NCI-H748 (cell line): Measurements from ENCODE around the gene PCNT.
"Not testable (repeated sequence)": the region's sequence is repeated elsewhere in the genome, so short reads cannot be mapped to it uniquely, and the experiment has no call there.

Experiments
- DNase-seq: peaks from one replicate; lab custom pipeline; 2025; ENCODE audit not compliant: unreplicated experiment; lab: John Stamatoyannopoulos, UW

Gene PCNT

DNA sequence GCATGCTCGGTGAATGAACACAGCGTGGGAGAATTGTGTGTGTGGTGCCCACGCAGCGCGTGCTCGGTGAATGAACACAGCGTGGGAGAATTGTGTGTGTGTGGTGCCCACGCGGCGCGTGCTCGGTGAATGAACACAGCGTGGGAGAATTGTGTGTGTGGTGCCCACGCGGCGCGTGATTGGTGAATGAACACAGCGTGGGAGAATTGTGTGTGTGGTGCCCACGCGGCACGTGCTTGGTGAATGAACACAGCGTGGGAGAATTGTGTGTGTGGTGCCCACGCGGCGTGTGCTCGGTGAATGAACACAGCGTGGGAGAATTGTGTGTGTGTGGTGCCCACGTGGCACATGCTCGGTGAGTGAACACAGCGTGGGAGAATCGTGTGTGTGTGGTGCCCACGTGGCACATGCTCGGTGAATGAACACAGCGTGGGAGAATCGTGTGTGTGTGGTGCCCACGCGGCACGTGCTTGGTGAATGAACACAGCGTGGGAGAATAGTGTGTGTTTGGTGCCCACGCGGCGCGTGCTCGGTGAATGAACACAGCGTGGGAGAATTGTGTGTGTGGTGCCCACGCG, 79.4 kb downstream of the PCNT start:
- not testable (repeated sequence) for DNase-seq

DNA sequence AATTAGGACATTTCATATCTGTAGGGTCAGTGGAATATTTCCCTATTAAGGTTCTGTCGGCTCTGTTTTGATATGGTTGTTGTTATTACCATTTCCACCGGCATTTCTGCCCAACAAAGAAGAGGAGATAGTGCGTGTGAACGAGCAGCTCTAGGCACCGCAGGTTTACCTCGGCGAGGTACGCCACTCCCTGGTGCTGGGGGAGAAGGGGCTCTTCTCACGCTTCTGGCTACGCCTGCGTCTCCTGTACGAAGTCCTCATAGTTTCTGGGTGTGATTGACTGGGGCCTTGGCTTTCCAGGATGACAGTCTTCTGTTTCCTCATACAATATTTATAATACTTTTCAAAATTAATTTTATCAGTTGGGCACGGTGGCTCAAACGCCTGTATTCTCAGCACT, 80.3 kb downstream of the PCNT start:
- DNase-seq: no peak

DNA sequence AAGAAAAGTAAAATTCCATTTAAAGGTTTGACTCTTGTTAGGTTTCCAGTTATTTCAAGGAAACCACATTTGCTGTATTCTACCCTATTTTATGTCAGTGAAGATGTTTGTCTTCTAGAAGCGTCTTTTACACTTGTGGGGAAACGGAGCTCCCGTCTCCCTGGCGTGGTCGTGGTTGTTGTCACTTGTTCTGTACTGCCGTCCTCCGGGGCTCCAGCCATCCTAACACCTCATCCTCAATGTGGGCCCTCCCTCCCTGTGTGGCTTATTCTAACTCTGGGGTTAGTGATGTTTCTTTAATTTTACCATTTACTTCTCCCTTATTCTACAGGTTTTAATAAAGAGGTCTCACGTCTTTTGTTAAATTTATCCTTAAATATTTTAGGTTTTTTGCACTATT, 82.0 kb downstream of the PCNT start:
- no peak for DNase-seq

DNA sequence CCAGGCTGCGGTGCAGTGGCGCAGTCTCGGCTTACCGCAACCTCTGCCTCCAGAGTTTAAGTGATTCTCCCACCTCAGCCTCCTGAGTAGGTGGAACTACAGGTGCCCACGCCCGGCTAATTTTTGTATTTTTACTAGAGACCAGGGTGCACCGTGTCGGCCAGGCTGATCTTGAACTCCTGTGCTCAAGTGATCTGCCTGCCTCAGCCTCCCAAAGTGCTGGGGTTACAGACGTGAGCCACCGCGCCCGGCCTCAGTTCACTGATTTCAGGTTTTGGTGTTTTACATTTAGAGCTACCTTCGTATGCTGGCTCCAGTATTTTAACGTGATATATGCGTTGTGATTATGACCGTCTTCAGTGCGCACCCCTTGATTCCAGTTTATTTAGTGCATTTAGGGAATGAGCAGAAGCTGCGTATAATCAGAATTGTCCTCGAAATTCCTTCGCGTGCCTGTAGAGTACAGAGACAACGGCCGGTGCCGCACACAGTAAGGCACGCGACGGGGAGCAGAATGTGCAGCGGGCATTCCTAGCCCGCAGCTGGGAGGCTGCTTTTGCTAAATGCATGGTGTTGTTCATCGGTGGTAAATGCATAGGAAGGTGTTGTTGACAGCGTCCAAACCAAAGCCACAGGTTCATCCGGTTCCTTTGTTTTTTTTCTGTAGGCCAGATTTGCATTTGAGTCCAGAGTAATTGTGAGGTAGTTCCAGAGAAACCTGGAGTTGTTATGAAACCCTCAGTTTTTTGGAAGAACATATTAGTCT, 85.9 kb downstream of the PCNT start:
- DNase-seq: no peak

DNA sequence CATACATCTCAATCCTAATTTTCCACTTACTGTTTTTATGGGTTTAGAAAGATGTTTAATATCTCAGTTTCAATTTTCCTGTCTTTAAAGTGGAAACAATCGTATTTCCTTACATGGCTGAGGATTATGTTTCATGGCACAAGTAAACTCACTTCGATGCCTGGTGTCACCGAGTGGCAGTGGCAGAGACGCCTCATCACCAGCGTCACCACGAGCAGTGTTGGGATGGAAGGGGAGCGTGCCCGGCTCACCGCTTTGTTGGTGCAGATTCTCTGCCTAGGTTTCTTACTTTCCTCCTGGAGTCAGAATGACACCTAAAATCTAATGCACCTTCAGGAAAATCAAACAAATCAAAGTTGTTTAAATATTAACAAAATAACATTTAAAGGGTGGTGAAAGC, 86.6 kb downstream of the PCNT start:
- DNase-seq: no peak

DNA sequence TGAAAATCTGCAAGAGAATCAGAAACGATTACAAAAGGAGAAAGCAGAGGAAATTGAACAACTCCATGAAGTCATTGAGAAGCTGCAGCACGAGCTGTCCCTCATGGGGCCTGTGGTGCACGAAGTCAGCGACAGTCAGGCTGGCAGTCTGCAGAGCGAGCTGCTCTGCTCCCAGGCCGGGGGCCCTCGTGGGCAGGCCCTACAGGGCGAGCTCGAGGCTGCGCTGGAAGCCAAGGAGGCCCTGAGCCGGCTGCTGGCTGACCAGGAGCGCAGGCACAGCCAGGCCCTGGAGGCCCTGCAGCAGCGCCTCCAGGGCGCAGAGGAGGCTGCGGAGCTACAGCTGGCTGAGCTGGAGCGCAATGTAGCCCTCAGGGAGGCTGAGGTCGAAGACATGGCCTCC, 87.3 kb downstream of the PCNT start:
- DNase-seq: no peak

DNA sequence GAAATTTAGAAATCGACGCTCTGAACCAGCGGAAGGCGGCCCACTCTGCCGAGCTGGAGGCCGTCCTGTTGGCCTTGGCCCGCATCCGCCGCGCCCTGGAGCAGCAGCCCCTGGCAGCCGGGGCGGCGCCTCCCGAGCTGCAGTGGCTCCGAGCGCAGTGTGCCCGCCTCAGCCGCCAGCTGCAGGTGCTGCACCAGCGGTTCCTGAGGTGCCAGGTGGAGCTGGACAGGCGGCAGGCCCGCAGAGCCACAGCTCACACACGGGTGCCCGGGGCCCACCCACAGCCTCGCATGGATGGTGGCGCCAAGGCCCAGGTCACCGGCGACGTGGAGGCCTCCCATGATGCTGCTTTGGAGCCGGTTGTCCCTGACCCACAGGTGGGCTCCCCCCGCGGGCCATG, 87.7 kb downstream of the PCNT start:
- no peak for DNase-seq

DNA sequence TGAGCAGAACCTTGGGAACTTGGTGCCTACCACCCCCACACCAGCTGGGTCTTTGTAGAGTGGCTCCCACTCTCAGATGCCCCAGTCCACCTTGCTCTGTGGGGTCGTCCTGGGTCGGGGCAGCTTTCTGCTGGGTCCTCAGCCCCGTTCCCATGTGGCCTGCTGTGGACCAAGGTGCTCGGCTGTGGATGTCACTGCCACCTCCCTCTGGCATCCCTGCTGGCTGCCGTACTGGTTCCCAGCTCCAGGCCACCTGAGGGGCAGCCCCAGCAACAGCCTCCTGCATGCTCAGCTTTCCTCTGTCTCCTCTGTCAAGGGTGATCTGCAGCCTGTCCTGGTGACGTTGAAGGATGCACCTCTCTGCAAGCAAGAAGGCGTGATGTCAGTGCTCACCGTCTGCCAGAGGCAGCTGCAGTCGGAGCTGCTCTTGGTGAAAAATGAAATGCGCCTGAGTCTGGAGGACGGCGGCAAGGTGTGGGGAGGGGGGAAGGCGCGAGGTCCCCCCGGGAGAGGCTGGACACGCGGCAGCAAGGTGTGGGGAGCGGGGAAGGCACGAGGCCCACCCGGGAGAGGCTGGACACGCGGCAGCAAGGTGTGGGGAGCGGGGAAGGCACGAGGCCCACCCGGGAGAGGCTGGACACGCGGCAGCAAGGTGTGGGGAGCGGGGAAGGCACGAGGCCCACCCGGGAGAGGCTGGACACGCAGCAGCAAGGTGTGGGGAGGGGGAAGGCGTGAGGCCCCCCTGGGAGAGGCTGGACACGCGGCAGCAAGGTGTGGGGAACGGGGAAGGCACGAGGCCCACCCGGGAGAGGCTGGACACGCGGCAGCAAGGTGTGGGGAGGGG, 88.8 kb downstream of the PCNT start:
- DNase-seq: no peak

DNA sequence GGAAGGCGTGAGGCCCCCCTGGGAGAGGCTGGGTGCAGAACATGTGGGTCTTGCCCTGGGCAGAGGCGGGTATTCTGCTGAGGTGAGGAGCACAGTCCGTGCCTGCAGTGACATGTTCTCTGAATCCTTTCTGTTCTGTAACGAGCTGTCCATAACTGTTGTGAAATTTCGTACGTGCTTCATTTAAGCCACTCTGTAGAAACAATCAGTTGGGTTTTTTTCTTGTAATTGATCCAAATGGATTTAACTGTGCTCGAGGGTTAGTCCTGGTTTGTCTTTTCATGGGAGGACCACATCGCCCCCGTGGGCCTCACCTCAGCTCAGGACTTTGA, 89.4 kb downstream of the PCNT start:
- no peak for DNase-seq

DNA sequence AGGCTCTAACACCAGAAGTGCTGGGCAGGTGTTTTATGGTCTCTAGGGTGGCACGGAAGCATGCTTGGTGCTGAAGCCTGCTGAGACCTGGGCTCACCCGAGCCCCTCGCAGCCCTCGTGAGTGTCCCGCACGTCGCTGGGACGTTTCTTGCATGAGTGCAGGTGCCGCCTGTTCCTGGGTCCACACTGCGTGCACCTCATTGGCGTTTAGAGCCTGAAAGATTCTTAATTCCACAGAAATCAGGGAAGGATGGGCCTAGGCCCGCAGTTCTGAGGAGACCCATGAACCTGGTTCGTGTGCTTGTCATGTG, 91.0 kb downstream of the PCNT start:
- DNase-seq: no peak

DNA sequence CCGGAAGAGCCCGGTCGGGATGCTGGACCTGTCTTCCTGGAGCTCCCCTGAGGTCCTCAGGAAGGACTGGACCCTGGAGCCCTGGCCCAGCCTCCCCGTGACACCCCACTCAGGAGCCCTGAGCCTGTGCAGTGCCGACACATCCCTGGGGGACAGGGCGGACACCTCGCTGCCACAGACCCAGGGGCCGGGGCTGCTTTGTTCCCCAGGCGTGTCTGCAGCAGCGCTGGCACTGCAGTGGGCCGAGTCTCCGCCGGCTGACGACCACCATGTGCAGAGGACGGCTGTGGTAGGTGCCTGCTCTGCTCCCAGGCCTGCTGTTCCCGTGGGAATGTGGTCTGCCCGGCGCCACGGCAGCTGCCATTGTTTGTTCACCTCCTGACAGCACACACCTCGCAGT, 92.6 kb downstream of the PCNT start:
- DNase-seq: no peak

DNA sequence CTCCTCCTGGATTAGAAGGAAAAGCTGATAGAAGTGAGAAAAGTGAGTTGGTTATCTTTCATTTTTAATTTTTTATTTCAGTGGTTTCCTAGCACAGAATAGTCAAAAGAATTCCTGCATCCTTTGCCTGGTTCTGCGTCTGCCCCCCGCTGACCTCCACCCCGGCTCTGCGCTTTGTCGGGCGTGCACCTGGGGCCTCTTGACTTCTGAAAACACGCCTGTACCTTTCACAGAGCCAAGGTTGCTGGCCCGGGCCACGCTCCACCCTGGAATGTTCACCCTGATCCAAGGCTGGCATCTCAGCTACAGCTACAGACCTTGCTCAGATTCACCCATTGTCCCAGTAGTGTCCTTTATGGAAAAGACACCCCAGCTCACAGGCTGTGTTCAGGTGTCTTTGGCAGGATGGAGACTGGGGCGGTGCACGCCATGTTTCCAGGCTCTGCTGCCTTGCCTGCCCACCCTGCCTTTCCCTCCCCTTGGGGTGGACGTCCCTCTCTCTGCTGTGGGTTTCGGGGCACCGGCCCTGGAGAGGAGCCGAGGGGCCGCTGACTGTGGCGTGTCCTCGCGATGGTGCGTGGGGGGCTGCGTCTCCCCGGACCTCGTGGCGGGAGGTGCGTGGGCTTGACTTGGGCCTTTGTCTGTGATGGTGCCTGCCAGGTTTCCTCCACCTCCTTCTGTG, 94.5 kb downstream of the PCNT start:
- DNase-seq: no peak

DNA sequence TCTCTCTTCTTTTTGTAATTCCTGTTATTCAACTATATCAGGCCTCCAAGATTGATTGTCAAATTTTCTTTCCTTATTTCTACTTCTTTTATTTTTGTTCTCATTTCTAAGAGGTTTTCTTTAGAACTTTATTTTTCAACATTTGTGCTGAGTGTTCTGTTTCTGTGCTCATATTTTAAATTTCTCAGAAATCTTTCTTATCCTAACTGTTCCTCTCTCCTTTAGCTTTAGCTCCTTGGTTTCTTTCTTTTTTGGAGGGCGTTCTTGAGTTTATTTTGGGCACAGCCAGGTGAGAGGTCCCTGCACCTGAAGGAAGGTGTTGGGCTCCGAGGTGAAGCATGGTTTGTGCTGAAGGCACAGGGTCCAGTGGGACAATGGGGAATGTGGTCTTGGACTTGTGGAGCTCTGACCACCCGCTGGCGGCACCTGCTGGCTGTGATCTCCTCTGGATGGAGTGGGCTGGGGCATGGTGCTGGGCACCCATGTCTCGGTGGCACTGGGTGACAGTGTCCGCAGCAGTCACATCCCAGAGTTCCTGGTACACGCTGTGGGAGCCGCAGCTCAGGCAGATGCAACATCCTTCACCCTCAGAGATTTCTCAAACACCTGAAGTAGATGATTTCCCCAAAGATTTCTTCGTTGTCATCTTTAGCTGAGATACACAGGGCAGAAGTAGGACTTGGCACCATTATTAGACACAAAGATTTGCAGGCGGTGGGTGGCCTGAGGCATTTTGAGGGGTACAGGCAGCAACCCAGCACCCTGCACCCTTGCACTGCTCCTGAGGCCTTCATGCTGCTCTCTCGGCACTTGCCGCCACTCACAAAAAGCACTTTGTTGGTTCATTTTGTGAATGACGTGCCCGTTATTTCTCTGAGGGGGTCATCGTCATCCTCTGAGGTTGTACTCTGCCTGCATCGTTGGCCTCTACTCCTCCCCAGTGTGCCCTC, 96.6 kb downstream of the PCNT start:
- no peak for DNase-seq

DNA sequence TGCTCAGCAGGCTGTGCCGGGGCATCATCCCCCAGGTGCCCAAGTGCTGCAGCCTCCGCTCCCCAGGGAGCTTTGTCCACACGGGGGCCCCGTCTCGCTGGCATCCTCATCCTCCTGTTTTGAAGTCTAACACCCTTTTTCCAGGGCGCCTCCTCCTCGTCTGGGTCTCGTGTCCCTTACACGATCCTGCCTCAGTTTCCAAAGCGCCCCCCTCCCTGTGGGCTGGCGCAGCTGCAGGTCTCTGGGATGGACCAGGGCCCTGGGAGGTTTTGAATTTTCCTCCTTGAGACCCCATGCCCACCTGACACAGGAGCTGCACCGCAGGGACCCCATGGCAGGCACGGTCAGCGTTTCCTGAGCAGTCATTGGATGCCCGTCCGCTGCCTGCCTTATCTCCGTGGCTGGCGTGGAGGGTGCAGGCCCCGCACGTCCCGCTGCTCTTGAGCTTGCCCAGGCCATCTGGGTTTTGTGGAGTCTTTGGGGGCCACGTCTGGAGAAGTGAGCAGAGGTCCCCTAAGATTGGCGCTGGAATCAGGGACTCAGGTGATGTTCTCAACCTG, 97.3 kb downstream of the PCNT start:
- no peak for DNase-seq

DNA sequence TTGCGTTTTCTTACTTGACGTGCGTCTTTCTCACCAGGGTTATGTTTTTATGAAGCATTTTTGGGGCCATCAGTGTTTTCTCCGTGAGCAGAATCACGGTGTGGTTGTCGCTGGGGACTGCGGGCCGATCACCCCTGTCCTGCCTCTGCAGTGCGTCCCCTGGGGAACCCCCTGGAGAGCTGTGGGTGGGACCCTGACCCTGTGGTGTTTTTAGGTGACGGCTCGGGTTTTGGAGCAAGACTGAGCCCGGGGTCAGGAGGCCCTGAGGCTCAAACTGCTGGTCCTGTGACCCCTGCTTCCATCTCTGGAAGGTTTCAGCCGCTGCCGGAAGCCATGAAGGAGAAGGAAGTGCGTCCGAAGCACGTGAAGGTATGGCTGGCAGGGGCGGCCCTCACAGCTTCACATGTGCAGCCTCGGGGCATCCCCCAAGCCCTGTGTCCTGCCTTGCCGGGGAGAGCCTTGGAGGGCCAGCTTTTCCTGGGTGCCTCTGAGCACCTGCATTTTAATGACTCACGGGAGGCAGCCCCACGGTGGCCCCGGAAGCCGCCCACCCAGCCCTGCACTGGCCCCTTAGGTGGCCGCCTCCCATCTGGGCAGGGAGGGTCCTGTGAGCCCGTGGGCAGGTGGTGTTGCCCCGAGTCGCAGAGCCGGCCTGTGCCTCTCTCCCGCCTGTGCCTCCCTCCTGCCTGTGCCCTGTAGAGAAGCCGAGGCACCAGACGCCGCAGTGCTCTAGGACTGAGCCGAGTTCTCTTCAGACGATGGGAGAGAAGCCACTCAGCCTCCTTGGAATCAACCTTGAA, 98.0 kb downstream of the PCNT start:
- DNase-seq: no peak

DNA sequence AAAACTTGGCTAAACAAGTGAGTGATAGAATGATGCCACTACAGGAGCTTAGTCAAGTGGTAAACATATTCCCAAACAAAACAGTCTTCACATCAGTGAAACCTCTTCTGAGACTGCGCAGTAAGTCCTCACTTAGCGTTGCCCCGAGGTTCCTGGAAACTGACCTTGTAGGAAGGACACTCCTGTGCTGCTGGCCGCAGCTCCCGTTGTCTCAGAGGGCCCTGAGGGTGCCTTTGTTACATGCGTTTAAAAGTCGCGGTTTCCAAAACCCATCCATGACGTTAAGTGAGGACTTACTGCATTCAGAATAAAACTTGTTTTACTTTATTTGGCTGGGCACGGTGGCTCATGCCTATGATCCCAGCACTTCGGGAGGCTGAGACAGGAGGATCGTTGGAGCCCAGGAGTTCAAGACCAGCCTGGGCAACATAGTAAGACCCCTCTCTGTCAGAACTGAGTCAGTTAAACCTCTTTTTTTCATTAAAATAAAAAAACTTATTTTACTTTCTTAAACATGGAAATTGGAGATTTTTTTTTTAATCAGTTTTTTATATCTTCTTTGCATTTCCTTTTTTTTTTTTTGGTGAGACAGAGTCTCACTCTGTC, 98.8 kb downstream of the PCNT start:
- DNase-seq: no peak

DNA sequence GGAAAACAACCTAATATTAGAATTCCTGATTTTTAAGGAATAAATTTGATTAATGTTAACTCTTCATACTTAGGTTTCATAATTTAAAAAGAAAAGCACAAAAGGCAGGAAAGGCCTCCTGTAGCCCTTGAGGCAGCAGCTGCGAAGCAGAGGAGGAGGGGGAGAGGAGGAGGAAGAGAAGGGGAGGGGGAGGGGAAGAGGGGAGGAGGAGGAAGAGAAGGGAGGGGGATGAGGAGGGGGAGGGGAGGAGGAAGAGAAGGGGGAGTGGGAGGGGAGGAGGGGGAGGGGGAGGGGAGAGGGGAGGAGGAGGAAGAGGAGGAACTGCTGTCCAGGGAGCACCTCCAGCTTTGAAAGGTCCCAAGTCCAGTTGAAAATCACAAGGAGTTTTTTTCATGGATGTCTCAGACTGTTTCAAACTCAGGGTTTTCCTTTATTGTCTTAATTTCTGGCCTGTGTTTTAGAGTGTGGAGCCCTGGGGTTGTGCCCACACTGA, 99.6 kb downstream of the PCNT start:
- no peak for DNase-seq

DNA sequence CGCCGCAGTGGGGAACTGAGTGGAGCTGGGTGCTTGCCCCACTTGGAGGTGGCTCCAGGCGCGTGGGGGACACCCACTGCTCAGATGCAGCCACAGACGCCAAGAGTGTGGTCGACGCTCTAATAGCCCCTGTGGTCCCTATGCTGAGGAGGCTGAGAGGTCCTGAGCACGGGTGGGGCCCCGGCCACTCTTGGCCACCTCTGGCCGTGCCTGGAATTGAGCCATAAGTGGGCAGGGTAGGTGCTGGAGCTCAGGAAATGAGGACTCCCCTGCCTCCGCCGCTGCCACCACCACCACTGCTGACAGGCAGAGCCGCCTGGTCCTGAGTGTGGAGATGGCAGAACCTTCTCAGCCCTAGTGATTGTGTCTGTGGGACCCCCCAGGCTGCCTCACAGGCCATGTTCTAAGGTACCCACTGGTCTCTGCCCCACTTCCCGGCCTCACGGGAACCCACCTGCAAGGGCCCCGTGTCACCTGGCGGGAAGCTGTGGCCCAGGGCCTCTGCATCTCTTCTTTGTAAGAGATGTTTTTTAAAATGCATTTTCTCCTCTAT, 100.2 kb downstream of the PCNT start:
- DNase-seq: no peak

DNA sequence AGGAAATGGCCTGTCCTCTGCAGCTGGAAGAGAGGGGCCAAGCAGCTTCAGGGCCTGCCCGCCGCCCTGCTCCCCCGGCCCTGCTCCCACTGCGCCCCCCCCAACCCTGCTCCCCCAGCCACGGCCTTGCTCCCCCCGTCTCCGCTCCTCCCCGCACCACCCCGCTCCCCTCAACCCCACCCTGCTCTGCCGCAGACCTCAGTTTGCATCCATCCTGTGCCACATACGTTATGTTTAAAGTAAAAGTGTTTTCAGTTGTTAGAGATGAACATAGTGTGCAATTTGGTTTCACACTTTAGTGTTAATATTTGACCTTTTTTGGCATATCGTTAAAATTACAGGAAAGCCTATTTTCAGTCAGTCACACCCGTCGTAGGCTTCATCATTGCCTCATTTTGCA, 100.7 kb downstream of the PCNT start:
- DNase-seq: no peak
